Inflammatory macrophage treated with lipopolysaccharide for 1 hour (primary cell): Measurements from ENCODE around the gene NKX6-2.
"Not testable (repeated sequence)": the region's sequence is repeated elsewhere in the genome, so short reads cannot be mapped to it uniquely, and the experiment has no call there.

Source experiments
- DNase-seq, 2 donors: peaks; one replicate each; pipeline ENCODE4 v3.0.0-alpha.2; 2020 to 2022

Gene NKX6-2

GRCh38 chr10:132752378-132752777, 33.6 kb downstream of the NKX6-2 start:
- no peak for DNase-seq

- no peak for DNase-seq
These were observed 35.0 kb downstream of the NKX6-2 start for GRCh38 chr10:132750936-132751335.

GRCh38 chr10:132749371-132749795, 36.6 kb downstream of the NKX6-2 start:
- no peak for DNase-seq

DNA sequence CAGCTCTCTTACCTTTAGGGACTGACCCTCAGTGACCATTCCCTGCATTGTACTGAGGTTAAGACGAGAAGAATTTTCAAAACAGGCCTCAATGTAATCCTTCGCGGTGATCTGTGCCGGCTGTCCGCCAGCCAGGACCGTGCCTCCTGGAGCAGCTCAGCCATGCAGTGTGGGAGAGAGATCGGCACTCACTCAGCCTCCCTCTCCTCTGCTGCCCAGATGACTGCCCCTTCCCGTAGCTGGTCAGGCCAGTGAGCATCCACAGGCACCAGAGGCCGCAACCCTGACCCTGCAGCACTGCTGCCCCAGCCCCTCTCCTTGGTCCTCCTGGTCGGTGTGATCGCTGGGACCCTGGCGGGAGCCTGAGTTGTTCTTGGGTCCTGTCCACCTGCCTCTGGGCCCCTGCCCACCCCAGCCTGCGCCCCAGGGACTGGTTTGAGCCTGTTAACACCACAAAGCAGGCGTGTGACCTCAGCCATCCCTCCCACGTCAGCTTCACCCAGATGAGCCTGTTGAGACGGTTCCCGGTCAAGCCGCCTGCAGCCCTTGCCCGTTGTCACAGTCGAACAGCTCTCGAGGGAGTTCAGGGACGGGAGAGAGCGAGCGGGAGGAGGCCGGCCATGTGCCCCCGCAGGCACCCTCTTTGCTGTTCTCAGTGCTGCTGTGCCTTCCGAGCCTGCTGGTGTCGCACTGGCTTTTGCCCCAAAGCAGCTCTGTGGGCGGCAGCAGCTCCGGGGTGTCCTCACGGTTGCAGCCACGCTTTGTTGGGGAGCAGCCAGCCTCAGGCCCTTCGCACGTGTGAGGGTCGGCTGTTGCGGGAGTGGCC, 37.2 kb downstream of the NKX6-2 start:
- DNase-seq = no peak

DNA sequence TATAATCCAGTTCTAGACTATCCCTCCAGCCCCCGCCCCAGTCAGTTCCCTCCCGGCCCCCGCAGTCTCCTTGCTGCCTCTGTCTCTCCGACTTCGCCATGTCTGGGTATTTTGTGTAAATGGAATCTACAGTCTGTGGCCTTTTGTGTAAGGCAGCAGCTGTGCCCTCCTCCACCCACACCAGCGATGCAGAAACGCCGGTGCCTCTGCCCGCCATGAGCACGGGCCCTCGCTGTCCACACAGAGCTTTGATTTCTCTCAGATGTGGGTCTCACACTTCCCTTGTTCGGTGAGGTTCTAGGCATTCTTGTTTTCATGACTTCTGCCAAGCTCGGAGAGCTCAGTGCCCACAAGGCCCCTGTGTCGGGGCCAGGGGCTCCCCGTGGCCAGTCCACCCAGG, 37.8 kb downstream of the NKX6-2 start:
- no peak for DNase-seq

DNA sequence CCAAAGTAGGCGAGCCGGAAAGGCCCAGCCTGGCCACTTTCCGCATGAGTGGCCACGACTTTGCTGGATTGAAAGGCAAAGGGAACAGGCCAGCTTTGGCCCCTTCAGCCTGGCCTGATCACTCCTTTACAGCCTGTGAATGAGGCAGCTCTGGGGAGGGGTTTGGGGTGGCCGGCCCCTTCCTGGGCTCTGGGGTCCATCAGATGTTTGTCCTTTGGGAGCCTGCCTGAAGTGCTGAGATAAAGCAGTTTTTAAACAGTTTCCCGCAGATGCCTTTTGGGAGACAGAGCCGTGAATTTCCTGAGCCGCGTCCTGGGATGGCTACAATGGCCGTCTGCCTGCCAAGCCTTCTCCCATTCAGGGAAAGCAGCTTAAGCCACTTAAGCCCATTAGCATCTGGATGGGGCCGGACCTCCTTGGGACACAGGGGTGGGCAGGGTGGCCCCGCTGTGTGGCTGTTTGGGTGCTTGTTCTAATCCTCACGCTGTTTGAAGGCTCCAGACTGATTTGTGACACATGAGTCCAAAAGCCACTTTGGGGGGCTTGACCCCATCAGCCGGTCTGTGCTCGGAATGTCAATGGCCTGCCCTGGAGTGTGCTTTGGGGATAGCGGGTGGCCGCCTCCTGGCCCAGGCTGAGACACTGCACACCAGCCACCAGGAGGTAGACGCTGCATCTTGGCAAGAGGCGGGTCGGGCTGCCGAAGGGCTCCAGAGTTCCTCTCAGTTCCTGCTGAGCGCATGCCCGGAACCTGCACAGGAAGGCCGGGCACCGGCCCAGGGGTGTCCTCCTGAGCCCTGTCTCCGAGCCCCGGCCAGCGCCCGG, 38.9 kb downstream of the NKX6-2 start:
- no peak for DNase-seq

GRCh38 chr10:132746386-132746785, 39.6 kb downstream of the NKX6-2 start:
- no peak for DNase-seq

DNA sequence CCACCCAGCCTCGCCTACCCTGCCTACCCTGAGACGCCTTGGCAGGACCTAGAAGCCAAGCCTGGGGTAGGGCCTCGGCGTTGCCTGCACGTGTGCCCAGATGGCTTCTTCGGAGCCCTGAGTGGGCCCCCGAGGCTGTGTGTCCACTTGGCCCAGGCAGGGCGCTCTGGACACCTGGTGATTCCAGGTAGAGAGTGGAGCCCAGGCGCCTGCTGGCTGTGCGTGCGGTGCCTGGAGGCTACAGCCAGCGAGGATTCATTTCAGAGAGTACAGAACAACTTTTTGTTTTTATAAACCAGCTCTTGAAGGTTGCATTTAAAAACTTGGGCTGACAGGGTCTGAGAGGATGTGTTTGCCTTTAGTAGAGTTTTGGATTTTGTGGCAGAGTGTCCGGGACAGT, 40.0 kb downstream of the NKX6-2 start:
- DNase-seq = no peak

DNA sequence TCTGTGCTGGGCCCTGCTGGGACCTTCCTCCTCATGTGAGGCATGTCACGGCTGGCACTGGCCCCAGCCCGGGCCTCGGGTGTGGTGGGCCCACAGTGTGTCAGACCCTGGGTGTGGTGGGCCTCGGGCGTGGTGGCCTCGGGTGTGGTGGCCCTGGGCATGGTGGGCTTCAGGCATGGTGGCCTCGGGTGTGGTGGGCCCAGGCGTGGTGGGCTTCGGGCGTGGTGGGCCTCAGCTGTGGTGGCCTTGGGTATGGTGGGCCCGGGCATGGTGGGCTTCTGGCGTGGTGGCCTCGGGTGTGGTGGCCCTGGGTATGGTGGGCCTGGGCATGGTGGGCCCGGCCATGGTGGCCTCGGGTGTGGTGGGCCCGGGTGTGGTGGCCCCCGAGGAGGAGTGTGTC, 40.4 kb downstream of the NKX6-2 start:
- DNase-seq = no peak

DNA sequence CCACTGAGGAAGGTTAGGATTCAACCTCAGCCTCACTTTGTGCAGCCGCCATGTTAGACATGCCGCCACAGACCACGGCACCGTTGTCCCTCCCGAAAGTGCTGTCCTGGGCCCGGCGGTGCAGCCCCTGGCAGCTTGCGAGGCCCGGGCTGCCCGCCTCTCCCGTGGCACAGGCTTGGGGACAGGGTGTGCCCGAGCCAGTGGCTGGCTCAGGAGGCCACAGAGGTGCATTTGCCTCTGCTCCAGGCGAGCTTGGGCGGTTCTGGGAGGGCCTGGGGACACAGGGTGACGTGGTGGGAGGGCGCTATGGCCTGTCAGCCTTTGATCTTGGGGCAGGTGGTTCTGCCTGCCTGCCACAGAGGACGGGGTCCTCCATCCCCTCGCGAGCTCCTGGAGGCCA, 41.1 kb downstream of the NKX6-2 start:
- no peak for DNase-seq

DNA sequence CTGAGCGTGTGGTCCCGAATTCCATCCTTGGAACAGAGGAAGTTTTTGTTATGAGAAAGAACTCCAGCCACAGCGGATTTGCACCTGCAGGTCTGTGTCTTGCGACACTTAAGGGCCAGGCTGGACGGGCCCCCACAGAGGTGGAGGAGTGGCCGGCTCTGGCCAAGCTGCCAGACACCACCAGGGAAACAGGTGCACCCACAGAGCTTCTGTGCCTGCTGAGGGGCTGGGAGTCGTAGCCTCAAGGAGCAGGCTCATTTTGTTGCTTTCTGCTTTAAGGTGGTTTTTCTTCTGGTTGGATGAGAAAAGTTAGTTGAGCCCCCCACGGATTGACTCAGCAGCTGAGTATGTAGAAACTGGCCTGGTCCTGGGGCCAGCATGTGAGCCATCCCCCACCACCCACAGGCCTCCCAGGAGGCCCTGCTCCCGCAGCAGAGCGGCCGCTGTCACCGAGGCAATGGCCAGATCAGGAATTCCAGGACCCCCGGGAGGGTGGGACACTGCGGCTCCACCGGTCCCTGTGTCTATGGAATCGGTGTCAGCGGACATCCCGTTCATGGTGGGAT, 41.9 kb downstream of the NKX6-2 start:
- no peak for DNase-seq

GRCh38 chr10:132743196-132743924, 42.6 kb downstream of the NKX6-2 start:
- DNase-seq = not testable (repeated sequence)

GRCh38 chr10:132742837-132743194, 43.1 kb downstream of the NKX6-2 start:
- DNase-seq = no peak

GRCh38 chr10:132742167-132742836, 43.6 kb downstream of the NKX6-2 start:
- DNase-seq = no peak

- DNase-seq = no peak
These were observed 45.4 kb downstream of the NKX6-2 start for GRCh38 chr10:132740588-132740987.

- no peak for DNase-seq
These were observed 46.7 kb downstream of the NKX6-2 start for GRCh38 chr10:132739225-132739613.

GRCh38 chr10:132738454-132739224, 47.3 kb downstream of the NKX6-2 start:
- no peak for DNase-seq

- DNase-seq = no peak
These were observed 48.4 kb downstream of the NKX6-2 start for GRCh38 chr10:132737390-132738048.

DNA sequence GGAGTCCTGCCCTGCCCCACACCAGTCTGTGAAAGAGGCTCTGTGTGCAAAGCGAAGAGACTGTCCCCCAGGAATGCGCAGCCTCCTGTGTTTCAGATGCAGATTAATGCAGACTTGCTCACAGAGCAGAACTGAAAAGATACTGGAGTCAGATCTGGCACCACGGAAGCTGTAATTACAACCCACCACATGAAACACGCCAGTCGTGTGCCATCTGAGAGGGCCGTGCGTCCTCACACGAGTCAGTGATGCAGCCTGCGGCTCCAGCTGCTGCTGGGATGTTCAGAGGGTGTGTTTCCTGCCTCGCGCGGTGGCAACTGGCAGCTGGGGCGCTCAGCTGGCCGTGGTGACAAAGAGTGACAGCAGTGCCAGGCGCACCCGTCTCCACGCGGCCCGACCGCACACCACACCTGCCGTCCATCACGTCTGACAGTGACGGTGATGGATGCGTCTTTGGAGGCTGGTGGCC, 50.0 kb downstream of the NKX6-2 start:
- no peak for DNase-seq

GRCh38 chr10:132735341-132735775, 50.6 kb downstream of the NKX6-2 start:
- DNase-seq = no peak

- DNase-seq = no peak
These were observed 52.0 kb downstream of the NKX6-2 start for GRCh38 chr10:132733926-132734325.
